ENCODE measurements around the gene ATXN8OS. TPM values are rescaled to one million over a fixed set of nuclear protein-coding genes. Genes with fewer than 3 reads are reported as not detected.

Gene ATXN8OS
- not detected in 5 replicates for total RNA-seq (2022; extraction: Qiagen RNA extraction; ENCODE audit: low read depth)

GRCh38 chr13:70107498-70108281 lies at the start of gene ATXN8OS:
Gene ATXN8OS (plus strand): TSS chr13:70107826.

GRCh38 chr13:70108356-70109105 lies 905 bp downstream of the ATXN8OS start, which contains the start of gene KLHL1:
Gene KLHL1 (minus strand): TSS chr13:70108452. CDS start chr13:70107699, 753 bp downstream.

Other genes with a start within 250 kb of the ATXN8OS start
- not detected in 5 replicates for gene KLHL1, start 626 bp downstream of the ATXN8OS start, total RNA-seq (2022; extraction: Qiagen RNA extraction; ENCODE audit: low read depth)